SK-N-SH treated with all-trans-retinoic acid at 6 μM for 48 hours (cell line): Measurements from ENCODE around the gene DPAGT1.
"Not testable (repeated sequence)": the region's sequence is repeated elsewhere in the genome, so short reads cannot be mapped to it uniquely, and the experiment has no call there.

Experiments used
- ARNTL ChIP-seq: fragments of 450-650 bp; formaldehyde crosslinking; IDR thresholded peaks from 2 replicates; pipeline ENCODE4 v1.5.0; 2020; ENCODE audit warnings: low read depth, mild to moderate bottlenecking, moderate library complexity, borderline replicate concordance
- ISL1 ChIP-seq: fragments of 250-450 bp; sonication (Bioruptor Pico); IDR thresholded peaks from 2 replicates; pipeline ENCODE4 v2.1.2; 2022; ENCODE audit warnings: mild to moderate bottlenecking, moderate library complexity
- OSR1 ChIP-seq: fragments of 250-450 bp; sonication (Bioruptor Pico); IDR thresholded peaks from 2 replicates; pipeline ENCODE4 v1.8.0; 2022; ENCODE audit warnings: moderate library complexity, mild to moderate bottlenecking, inconsistent platforms
- SNAI2 ChIP-seq: fragments of 250-450 bp; sonication (Bioruptor Pico); IDR thresholded peaks from 2 replicates; pipeline ENCODE4 v1.5.0; 2020; ENCODE audit warnings: mild to moderate bottlenecking, moderate library complexity
- ZFP3 ChIP-seq: fragments of 250-450 bp; sonication (Bioruptor Pico); IDR thresholded peaks from 2 replicates; pipeline ENCODE4 v1.5.0; 2020; ENCODE audit warnings: mild to moderate bottlenecking, moderate library complexity
- TF ChIP-seq, protein P1 (sequence below): fragments of 250-450 bp; sonication (Bioruptor Pico); IDR thresholded peaks from 2 replicates; pipeline ENCODE4 v1.8.0; 2020; ENCODE audit warnings: mild to moderate bottlenecking, moderate library complexity, borderline replicate concordance

DNA sequence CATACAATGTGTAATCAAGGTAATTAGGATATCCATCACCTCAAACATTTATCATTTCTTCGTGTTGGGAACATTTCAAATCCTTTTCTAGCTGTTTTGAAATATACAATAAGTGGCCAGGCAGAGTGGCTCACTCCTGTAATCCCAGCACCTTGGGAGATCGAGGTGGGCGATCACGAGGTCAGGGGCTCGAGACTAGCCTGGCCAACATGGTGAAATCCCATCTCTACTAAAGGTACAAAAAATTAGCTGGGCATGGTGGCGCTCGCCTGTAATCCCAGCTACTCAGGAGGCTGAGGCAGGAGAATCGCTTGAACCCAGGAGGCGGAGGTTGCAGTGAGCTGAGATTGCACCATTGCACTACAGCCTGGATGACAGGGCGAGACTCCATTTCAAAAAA is 37.6 kb upstream of the DPAGT1 start:
- not testable (repeated sequence) for TF ChIP-seq ZFP3; ARNTL (CRISPR knock-in tag); OSR1 (CRISPR knock-in tag); SNAI2 (CRISPR knock-in tag); ISL1 (CRISPR knock-in tag)
- TF ChIP-seq, protein P1, sequence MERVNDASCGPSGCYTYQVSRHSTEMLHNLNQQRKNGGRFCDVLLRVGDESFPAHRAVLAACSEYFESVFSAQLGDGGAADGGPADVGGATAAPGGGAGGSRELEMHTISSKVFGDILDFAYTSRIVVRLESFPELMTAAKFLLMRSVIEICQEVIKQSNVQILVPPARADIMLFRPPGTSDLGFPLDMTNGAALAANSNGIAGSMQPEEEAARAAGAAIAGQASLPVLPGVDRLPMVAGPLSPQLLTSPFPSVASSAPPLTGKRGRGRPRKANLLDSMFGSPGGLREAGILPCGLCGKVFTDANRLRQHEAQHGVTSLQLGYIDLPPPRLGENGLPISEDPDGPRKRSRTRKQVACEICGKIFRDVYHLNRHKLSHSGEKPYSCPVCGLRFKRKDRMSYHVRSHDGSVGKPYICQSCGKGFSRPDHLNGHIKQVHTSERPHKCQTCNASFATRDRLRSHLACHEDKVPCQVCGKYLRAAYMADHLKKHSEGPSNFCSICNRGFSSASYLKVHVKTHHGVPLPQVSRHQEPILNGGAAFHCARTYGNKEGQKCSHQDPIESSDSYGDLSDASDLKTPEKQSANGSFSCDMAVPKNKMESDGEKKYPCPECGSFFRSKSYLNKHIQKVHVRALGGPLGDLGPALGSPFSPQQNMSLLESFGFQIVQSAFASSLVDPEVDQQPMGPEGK: not testable (repeated sequence)
